ENCODE measurements around the gene MFNG.
"Not testable (repeated sequence)": the region's sequence is repeated elsewhere in the genome, so short reads cannot be mapped to it uniquely, and the experiment has no call there.

The MFNG gene

GRCh38 chr22:37472418-37473006 lies 13.7 kb downstream of the MFNG start:
- no peak for DNase-seq (ENCODE audit: low read depth)

DNA sequence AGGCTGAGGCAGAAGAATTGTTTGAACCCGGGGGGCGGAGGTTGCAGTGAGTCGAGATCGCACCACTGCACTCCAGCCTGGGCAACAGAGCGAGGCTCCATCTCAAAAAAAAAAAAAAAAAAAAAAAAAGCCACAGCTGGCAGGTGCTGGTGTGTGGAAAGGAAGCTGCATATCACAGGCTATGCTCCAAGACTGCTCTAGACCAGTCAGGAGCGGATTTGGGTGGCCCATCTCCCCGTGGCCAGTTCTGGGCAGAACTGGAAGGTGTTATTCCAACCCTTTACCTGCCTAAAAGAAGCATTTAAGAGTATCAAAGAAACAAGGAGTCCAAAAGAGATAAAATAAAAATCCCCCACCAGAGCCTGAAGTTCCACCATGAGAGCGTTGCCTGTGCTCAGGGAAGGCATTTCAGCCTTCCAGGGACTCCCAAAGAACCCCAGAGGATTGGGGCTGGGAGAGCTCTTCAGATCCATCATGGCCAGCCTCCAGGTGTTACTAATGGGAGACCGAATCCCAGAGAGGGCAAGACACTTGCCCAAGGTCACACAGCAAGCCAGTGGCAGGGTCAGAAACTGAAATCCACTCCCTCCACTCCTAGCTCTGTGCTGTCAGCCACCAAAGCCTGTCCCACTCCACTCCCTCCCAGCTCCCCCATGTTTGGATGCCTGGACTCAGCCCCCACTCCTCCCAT lies 14.3 kb downstream of the MFNG start:
- DNase-seq (ENCODE audit: low read depth) = no peak

DNA sequence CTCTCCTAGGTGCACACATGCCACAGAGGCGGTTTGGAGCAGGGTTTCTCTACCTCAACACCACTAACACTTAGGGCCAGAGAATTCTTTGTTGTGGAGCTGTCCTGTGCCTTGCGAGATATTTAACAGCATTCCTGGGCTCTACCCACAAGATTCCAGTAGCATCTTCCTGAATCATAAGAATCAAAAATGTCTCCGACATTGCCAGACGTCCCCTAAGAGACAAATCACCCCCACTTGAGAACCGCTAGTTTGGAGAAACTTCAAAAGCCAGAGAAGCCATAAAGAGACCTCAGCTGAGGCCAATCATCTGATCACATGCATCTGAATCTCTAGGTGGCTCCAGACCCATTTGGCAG lies 16.1 kb downstream of the MFNG start:
- DNase-seq (ENCODE audit: low read depth) = no peak

DNA sequence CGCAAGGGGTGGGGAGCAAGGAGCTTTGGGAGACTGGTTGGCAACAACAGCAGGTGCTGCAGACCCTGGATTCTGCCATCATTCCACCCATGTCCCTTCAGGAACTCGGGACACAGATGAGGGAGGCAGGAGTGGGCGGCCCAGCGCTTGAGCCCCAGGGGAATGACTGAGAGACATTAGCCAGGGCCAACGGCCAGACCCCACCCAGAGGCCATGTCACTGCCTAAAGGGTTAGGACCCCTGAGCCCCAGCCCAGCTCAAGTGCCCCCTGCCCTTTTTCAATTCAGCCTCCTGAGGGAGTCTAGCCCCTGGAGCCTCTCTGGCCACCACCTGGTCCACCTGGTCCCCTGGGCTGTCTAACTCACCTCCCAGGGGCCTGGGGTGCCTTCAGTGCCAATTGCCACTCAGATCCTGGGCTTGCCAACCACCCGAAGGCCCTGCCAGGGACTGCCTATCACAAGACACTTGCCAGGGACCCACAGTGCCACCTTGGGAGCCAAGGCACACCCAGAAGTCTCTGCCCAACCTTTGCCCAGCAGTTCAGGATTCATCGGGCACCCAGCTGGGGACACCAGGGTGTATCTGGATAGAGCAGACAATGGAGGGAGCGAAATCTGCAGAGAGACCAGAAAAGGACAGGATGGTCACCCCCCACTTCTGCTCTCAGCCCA lies 16.6 kb downstream of the MFNG start:
- DNase-seq (ENCODE audit: low read depth) = no peak

DNA sequence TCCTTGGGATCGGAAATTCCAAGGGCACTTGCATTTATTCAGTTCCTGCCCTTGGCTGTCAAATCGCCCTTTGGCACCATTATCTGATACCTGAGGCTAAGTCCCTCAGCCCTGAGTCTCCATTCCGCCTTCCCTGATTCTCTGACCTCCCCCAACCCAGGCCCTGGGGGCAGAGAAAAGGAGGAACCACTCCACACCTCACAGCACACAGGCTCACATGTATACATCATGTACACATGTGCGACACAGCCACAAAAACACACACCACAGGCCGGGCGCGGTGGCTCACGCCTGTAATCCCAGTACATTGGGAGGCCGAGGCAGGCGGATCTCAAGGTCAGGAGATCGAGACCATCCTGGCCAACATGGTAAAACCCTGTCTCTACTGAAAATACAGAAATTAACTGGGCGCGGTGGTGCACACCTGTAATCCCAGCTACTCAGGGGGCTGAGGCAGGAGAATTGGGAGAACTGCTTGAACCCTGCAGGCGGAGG lies 17.9 kb downstream of the MFNG start:
- DNase-seq (ENCODE audit: low read depth) = not testable (repeated sequence)

DNA sequence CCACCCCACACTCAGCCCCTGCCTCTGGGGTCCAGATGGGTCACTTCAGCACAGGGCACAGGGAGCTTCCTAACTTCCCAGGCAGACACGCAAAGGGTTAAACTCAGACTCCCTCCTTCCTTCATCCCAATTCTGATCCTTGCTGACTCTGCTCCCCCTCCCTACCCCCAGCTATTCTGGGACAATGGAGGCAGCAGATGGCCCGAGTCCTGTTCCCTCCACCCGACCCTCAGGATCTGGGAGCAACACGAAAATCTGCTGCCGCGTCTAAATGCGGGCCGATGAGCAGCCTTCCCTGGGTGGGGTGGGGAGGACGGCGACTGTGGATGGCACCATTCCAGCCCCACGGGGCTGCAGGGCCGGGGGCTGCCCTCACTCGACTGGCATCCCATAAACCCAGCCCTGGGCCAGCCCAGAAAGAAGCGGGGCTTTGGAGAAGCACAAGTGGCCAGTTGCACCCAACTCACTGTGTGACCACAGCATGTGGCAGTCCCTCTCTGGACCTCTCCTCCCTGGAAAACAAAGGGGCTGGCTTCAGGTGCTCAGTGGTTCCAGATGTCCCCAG lies 18.7 kb downstream of the MFNG start:
- DNase-seq (ENCODE audit: low read depth) = no peak

DNA sequence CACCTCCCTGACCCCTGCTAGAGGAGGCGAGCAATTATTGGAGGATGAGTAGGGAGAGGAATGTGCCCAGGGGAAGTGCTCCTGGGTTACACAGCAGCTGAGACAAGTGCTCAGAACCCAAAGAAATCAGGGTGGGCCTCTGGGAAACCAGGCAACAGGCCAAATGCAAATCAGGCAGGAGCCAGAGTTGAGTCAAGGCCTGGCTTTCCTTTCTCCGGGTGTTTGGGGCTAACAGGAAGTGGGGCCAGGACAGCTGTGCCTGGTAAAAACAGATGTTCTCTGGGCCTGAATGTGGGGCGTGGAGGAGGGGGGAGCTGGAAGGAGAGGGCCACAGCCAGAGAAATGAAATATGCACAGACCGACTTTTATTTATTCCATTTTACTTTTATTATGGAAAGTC lies 22.0 kb downstream of the MFNG start:
- no peak for DNase-seq (ENCODE audit: low read depth)

DNA sequence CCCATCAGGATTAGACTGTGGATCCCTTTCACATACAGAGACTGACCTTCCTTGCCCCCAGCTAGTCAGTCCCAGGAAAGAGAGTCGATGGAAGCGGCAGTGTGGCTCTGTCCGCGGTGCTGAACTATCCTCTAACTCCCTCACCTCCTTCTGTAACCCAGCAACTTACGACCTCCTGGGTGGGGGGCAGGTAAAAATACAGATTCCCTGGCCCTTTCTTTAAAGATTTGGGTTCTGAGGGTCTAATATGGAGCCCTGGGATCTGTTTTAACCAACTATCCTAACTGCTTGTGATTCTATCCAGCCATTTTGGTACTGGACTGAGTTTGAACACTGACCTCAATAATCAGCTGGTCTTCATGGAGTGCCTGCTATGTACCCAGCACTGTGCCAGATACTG lies 23.2 kb downstream of the MFNG start:
- no peak for DNase-seq (ENCODE audit: low read depth)

- DNase-seq (ENCODE audit: low read depth) = no peak
Measured at GRCh38 chr22:37462436-37462835, 23.7 kb downstream of the MFNG start.

- DNase-seq (ENCODE audit: low read depth) = no peak
Measured at GRCh38 chr22:37461961-37462360, 24.2 kb downstream of the MFNG start.

- DNase-seq (ENCODE audit: low read depth) = no peak
Measured at GRCh38 chr22:37460684-37461083, 25.5 kb downstream of the MFNG start.

DNA sequence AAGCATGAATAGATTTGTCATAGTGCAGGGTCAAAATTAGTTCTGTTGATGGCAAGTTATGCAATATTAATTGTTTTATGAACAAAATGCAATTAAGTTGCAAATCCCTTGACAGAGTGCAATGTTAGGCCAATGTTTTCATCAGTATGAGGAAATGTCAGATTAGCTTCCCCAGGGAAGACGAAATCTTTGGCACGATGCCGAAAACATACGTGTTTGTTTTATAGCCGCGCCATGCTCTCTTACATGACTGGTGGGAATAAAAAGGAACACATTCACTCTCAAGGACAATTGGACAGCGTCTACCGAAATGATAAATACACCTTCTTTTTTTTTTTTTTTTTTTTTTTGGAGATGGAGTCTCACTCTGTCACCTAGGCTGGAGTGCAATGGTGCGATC lies 27.0 kb downstream of the MFNG start:
- DNase-seq (ENCODE audit: low read depth) = no peak

- DNase-seq (ENCODE audit: low read depth) = no peak
Measured at GRCh38 chr22:37457093-37457893, 28.9 kb downstream of the MFNG start.

DNA sequence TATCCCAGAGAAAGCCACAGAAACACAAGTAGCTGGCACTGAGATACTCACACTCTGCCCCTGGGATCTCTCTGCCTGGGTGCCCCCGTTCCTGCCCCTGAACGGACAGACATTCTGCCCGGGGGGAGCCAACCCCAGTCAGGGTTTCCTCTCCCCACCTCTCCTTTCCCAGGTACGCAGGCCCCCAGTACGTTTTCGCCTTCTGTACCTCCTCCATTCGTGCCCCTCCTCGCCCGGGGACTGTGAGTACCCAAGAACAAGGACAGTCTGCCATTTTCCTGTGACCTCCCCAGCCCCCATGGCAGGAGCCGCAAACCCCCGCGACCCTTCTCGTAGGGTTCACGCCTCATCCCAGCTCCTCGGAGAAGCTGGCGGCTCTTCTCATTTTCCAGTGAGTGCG lies 29.8 kb downstream of the MFNG start:
- no peak for DNase-seq (ENCODE audit: low read depth)

DNA sequence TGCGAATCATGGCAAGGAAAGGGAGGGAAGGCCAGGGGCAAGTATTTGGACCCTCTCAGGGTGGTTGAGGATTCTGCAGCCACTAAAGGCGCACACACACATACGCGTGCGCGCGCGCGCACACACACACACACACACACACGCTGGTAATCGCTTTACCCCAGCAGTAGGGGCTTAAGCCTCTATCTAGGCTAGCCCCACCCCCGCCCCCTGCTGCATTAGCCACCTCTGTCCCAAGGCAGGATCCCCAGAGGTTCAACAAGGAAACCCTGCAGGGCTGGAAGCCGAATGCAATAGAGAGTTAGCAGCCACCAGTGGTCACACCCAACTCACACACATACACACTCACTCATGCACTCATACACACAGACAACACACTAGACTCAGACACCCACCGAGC lies 30.3 kb downstream of the MFNG start:
- DNase-seq (ENCODE audit: low read depth) = no peak

- DNase-seq (ENCODE audit: low read depth) = no peak
Measured at GRCh38 chr22:37454857-37455686, 31.1 kb downstream of the MFNG start.

- no peak for DNase-seq (ENCODE audit: low read depth)
Measured at GRCh38 chr22:37453696-37454095, 32.5 kb downstream of the MFNG start.

- no peak for DNase-seq (ENCODE audit: low read depth)
Measured at GRCh38 chr22:37451218-37451617, 35.0 kb downstream of the MFNG start.

DNA sequence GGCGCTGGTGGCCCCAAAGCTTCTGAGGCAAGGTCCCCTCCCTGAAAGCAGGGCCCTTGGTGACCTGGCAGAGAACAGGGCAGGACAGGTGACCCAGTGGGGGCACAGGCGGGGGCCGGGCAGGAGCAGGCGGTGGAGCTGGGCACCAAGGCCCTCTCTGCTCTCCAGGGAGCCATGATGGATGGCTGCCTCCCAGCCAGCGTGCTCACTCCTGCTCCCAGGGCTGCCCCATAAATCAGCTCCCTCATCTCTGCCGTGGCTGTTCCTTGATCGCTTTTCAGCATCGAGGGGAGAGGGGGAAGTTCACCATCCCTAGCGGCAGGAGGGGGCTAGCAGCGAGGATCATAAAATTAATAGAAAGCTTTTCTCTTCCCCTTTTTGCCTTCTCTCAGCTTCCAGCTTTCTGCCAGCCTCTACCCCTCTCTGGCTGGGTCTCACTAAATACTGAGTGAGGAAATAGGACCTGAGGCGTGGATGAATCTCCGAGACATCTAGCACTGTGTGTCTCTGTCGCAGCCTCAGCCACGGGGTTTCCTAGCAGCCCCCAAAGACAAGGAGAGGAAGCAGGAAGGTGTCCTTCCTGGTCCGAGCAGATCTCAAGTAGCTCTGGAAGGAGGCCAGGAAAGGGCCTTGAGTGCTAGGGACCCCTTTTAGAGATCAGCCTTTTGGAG lies 36.7 kb downstream of the MFNG start:
- no peak for DNase-seq (ENCODE audit: low read depth)

DNA sequence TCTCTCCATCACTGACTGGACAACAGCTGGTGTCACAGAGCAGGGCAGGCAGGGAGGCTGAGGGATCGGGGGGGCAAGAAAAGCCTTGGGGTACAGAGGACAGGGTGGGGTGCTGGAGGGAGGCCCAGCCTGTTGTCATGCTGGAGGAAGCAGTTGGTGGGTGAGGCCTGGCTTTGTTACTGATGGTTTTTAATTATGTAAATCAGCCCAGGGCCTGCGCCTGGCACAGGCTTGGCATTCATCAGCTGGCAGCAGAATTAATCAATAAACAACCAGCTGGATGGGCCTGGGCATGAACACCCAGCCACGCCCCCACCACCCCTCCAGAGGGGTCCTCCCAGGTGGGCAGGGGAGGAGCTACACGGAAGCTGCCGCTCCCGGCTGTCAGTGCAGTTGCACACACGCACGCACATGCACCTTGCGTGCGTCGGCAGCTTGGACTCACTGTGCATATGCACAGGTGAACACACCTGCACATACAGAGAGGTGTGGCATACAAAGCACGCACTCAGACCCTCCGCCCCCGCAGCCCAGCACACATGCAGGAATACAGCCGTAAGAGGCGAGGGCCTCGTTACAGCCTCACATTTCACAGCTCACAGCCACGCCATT lies 37.6 kb downstream of the MFNG start:
- DNase-seq (ENCODE audit: low read depth) = no peak
